ENCODE data around the gene BCL2L11.
"Not testable (repeated sequence)": the region's sequence is repeated elsewhere in the genome, so short reads cannot be mapped to it uniquely, and the experiment has no call there.

Gene BCL2L11, protein sequence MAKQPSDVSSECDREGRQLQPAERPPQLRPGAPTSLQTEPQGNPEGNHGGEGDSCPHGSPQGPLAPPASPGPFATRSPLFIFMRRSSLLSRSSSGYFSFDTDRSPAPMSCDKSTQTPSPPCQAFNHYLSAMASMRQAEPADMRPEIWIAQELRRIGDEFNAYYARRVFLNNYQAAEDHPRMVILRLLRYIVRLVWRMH

GRCh38 chr2:111120253-111121027 lies at the start of gene BCL2L11:
Gene BCL2L11, plus strand, starts transcription at chr2:111120914. Its CDS starts 2,832 bp downstream, at chr2:111123746.
- DNase-seq, result peak; percentile 91

DNA sequence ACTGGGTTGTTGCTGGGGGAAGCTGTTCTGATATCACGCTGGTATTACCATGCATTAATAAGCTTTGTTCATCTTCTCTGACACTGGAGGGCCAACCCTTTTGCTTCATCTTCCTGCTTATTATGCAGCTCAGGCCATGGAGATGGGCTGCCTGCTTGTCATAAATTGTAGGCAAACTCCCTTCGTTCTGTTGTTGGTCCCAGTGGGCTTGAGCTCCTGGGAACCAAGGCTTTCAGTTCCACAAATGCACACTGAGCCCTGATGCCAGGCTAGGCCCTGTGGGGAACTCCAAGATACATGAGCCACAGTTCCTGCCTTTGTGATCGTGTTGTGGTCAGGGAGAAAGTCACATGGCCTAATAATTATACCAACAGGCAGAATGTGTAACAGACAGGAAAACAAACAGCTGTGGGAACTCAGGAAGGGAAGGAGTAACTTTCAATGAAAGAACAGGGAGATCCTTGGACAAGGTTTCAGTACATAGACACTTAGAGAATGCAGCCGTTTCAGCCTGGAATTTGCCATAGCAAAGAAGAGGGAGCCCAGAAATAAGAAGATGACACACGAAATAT lies 49.0 kb upstream of the BCL2L11 start:
- DNase-seq, result peak; percentile 73

- no peak for DNase-seq
These were observed 48.4 kb upstream of the BCL2L11 start for GRCh38 chr2:111072220-111072871.

DNA sequence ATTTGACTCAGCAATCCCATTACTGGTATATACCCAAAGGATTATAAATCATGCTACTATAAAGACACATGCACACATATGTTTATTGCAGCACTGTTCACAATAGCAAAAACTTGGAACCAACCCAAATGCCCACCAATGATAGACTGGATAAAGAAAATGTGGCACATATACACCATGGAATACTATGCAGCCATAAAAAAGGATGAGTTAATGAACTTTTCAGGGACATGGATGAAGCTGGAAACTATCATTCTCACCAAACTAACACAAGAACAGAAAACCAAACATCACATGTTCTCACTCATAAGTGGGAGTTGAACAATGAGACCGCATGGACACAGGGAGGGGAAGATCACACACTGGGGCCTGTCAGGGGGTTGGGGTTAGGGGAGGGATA lies 38.1 kb upstream of the BCL2L11 start:
- DNase-seq, result not testable (repeated sequence)

DNA sequence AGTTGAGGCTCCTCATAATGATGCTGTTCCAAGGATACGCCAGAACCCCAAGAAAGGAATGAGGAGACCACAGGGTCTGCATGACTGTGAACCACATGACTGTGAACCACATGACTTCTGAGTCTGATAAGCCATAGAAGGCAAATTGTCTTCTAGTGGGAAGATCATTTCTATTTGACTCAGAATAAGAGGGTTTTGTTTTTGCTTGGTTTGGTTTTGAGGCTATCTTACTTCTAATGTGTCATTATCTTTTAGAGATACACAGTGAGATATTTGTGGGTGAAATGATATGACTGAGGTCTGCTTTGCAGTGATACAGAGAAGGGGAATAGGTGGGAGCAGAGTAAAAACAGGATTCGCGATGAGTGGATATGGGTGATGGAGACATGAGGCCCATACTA lies 28.9 kb upstream of the BCL2L11 start:
- DNase-seq, result no peak

DNA sequence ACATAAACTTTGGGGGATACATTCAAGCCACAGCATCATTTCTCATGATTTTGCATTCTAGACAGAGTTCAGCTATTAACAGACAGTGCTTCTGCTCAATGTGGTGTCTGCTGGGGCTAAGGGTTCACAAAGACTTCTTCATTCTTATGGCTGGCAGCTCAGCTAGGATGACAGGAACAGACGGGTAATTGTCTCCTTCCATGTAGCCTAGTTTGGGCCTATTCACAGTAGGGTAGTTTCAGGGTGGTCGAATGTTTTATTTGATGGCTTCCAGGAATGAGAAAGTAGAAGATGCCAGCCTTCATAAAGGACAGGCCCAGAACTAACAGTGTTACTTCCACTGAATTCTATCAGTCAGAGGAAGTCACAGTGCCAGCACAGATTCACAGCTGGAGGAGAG lies 26.0 kb upstream of the BCL2L11 start:
- DNase-seq, result no peak

DNA sequence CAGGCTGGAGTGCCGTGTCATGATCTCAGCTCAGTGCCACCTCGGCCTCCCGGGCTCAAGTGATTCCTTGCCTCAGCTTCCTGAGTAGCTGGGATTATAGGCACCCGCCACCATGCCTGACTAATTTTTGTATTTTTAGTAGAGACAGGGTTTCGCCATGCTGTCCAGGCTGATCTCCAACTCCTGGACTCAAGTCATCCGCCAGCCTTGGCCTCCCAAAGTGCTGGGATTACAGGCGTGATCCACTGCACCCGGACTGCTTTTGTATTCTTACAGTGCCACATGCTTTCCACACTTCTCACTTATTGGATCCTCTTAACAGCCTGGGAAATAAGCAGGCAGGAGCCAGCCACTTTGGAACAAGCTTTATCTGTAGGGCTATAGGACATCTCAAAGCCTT lies 25.3 kb upstream of the BCL2L11 start:
- DNase-seq, result no peak

DNA sequence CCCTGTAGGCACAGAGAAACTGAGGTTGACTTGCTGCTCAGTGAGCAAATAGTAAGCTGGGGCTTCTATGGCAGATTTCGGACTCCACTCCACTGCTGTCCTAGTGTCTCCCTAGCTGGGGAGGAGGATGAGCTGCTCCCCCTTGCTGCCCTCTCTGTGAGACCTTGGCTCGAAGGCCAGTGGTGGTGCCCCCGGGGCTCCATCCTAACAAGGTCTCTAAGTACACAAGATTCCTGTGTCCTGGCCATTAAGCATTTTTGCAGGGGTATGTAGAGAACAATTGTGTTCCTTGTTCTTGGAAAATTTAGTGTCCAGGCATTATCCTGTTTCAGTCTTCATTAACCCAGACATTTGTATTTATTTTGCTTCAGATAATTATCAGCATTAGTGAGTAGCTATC lies 21.3 kb upstream of the BCL2L11 start:
- no peak for DNase-seq

- DNase-seq, result no peak
These were observed 20.5 kb upstream of the BCL2L11 start for GRCh38 chr2:111100087-111100764.

DNA sequence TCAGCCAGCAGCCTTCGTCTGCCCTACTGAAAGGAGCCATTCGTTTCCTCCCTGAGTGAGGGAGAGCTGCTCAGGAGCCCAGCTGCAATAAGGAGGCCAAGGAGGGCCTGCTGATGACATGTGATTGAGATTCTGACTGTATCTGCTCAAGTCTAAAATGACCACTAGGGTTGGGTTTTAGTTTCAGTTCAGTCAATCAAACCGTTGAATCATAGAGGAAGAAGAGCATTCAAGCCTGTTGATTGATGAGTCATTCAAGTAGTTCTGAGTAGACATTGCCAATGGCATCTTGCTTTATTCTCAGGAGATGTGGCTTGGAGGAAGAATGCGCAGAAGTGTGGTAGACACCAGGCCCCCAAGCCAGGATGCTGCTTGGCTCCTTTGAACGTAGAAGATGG lies 19.9 kb upstream of the BCL2L11 start:
- peak; percentile 96 for DNase-seq

DNA sequence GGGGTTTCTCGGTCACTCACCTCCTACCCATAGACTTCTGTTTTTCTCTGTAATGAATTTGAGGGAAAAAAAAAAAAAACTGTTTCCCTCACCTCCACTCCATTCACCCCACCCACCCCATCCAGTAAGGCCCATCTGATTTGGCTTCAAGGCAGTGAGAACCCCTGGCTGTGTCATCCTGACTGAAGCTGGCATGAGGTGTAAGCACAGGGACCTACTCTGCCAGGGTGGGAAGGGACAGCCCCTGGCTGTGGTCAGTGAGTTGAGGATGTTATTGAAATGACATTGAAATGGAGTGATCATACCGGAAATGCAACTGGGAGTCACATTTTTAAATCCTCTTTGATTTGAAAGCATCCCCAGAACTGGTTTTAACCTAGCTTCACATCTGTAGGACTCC lies 19.1 kb upstream of the BCL2L11 start:
- DNase-seq, result no peak

- DNase-seq, result no peak
These were observed 18.5 kb upstream of the BCL2L11 start for GRCh38 chr2:111102216-111102615.

GRCh38 chr2:111105926-111106325 lies 14.8 kb upstream of the BCL2L11 start:
- DNase-seq, result peak; percentile 61

DNA sequence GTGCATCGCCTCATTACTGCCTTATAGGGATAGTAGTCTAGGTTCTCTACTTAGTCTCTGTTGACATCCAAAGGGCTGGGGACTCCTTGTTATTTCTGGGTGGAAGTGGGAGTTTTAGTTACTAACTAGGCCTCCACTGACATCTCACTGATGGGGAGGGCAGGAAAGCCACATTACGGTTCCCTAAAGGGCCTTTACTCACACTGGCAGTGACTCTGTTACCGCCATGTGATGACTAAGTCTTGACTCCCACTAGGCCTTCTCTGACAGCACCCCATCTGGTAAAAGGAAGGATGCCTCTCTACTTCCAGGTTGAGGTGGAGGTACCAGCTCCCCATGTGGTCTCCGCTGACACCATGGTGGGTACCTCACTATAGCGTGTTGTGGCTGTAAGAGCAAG lies 14.0 kb upstream of the BCL2L11 start:
- peak; percentile 69 for DNase-seq

GRCh38 chr2:111108745-111109271 lies 11.9 kb upstream of the BCL2L11 start:
- no peak for DNase-seq

DNA sequence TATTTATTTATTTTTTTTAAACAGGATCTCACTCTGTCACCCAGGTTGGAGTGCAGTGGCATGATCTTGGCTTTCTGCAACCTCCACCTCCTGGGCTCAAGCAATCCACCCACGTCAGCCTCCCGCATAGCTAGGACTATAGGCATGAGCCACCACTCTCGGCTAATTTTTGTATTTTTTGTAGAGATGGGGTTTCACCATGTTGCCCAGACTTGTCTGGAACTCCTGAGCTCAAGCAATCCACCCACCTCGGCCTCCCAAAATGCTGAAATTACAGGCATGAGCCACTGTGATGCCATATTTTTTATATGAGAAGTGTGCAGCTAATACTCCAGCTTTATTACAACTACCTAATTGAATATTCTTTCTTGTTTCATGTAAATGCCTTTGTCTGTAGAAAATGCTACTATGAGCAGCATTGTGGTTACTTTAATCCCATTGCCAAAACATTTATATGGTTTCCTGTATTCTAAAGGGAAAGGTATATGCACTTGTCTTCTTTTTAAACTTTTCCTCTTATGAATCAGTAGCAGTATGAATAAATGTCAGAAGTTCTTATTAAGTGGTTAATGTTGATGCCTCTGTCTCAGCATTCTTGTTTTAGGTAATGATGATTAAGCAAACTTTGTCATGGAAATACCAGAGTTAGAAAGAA lies 9.5 kb upstream of the BCL2L11 start:
- DNase-seq, result no peak

DNA sequence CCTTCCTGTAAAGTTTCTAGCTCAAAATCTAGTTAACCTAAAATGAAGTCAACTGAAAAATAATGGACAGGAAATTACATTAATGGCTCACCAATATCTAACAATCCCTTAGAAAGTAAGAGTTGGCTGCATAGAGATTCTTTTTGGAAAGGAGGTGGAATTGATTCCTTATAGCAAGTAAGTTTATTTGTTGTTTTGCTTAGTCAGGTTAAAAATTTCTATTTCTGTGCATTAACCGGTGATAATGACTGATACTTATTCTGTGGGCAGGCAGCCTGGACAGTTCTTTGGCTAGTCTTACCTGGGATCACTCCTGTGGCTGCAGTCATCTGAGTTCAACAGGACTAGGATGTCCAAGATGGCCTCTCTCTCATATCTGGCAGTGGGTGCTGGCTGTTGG lies 6.9 kb upstream of the BCL2L11 start:
- DNase-seq, result no peak

DNA sequence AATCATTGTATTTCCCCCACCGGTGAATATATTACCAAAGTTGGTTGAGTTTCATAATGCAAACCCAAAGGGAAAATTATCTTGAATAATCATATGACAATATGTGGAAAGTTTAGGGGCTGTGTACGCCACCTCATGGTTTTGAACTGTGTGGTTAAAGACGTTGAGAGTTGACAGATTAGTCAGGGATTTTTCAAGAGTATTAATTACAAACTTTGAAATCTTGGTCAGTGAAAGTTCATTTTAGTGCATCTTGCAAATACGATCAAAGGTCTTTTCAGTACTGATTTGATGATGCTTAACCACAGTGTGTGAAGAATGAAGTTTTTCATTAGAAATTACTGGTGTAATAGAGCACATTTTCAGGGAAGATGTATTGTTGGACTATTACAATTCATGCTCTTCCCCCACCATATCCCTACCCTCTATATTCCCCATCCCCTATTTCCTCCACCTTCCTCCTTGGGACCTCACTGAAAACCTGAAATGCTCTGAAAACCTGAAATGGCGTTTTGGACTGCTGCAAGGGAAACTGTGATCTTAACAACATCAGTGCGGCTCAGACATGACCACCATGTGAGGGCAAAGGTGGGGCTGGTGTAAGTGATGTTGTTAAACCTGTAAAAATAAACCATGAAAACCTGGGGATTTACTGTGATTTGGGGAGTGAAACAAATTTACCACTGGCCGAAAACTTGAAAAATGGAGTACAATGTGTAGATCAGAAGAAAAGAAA lies 4.5 kb upstream of the BCL2L11 start:
- peak; percentile 57 for DNase-seq

DNA sequence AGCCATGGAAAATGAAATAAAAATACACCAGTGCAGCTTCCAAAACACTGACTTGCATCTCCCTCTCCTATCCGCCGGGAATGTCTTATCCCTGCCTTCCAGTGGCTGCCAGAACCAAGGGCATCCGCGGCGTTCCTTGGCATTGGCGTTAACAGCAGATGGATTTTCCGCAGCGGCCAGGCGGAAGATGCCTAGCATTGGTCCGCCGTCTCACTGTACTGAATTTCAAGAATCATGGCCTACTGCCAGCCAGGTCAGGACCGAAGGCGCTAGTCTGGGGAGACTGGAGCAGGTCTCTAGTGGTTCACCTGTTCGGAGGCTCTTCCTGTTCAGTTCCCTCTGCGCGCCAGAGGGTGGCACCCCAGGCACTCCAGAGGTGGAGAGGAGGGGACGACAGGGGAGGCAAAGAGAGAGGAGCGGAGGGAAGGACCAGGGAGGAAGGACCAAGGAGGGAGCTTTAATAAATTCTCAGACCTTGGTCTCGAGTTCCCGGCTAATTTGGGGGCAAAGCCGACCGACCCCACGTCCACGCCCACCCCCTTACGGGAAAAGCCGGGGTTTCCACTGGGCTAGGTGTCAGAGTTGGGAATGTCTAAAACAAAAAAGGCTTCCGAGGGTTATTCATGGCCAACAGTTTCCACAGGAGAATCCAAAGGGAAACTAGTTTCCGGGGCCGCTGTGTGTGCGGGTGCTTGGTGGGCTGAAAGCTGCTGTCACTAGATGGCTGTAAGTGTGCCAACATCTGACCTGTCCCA lies 3.7 kb upstream of the BCL2L11 start:
- DNase-seq, result peak; percentile 55

DNA sequence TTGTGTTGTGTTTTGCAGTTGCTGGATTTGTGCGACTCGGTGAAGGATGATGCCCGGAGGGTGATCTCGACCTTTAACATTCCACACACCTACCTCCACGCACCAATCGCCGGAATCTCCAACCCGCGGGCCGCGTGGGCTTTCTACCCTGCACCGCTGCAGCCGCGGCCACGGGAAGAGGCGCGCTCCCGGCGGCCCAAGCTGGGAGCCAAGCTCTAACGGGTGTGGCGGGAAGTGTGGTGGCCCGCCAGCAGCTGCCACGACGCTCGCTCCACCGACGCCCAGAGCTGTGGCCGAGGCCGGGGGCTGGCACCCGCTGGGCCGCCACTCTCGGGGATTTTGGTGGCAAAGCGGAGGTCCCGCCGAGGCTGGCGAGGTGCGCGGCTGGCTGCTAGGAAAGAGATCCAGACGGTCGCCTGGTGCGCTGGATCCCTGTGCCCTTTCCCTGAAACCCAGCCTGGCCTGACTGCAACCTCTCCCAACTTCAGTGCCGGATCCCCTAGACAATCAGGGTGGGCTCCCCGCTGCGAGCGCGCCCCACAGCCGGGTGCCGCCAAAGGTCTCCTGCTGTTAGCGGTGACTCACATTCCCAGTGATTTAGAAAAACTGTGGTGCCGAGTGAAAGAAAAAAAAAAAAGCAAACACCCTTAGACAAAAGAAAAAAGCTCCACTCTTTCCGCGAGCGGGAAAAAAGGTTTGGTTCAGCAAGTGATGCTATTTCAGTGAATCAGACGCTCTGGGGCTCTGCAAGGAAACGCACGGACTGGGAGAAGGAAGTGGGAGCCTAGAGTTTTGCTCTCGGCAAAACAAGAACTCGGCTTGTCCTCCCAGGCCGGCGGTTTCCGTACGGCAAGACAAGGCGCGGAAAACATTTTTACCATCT lies 2.9 kb upstream of the BCL2L11 start:
- peak; percentile 64 for DNase-seq
